Stomach (tissue), 4 donors: ENCODE measurements around the gene CLEC2D.

Experiments used
- POLR2A ChIP-seq, 4 donors: fragments of 450-650 bp; IDR thresholded peaks; one replicate each; pipeline ENCODE4 v1.6.1; 2016; ENCODE audit warnings: antibody characterized with exemption in 4 of 4, control low read depth in 2 of 4, mild to moderate bottlenecking in 1 of 4, moderate library complexity in 1 of 4
- TF ChIP-seq, protein P1 (sequence below), 7 experiments: fragments of 450-650 bp in 4 of 7; fragments of 200-600 bp in 3 of 7; sonication (generic) in 3 of 7; IDR thresholded peaks; one replicate each; pipeline ENCODE4 v1.5.1; 2016 to 2019; ENCODE audit warnings: antibody characterized with exemption in 7 of 7, control low read depth in 2 of 7, mild to moderate bottlenecking in 1 of 7

GRCh38 chr12:9742661-9743060, 73.1 kb downstream of the CLEC2D start:
- TF ChIP-seq, protein P1, sequence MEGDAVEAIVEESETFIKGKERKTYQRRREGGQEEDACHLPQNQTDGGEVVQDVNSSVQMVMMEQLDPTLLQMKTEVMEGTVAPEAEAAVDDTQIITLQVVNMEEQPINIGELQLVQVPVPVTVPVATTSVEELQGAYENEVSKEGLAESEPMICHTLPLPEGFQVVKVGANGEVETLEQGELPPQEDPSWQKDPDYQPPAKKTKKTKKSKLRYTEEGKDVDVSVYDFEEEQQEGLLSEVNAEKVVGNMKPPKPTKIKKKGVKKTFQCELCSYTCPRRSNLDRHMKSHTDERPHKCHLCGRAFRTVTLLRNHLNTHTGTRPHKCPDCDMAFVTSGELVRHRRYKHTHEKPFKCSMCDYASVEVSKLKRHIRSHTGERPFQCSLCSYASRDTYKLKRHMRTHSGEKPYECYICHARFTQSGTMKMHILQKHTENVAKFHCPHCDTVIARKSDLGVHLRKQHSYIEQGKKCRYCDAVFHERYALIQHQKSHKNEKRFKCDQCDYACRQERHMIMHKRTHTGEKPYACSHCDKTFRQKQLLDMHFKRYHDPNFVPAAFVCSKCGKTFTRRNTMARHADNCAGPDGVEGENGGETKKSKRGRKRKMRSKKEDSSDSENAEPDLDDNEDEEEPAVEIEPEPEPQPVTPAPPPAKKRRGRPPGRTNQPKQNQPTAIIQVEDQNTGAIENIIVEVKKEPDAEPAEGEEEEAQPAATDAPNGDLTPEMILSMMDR (IDR thresholded peaks at IDR 0.05) = no peak
- TF ChIP-seq POLR2A (IDR thresholded peaks at IDR 0.05) = no peak
